ENCODE measurements around the gene SPINK6.

Gene SPINK6, protein sequence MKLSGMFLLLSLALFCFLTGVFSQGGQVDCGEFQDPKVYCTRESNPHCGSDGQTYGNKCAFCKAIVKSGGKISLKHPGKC

DNA sequence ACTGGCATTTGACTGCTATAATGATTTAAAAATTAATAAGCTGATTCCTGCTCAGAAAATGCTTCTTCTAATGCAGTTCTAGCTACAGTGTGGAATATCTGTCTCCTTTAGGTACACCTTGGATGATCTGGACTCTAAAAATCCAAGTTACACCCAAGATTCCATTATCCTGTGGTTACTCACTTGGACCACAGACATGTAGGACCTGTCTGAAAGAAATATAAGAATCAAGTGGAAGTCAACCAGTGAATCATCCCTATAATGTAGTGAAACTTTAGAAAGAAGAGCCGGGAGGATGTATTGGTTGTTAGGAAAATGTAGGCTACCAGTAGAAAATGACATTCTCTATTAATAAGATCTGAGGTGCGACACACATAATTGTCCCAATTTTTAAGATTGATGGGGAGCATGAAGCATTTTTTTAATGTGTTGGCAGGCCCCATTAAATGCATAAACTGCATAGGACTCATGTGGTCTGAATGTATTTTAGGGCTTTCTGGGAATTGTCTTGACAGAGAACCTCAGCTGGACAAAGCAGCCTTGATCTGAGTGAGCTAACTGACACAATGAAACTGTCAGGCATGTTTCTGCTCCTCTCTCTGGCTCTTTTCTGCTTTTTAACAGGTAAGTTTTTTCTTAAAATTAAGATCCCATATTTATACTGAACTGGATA is at the start of gene SPINK6:
Gene SPINK6, plus strand, starts transcription at position 512 of the 673 bp plus-strand sequence. Its CDS starts 55 bp downstream, at position 567.
- no peak for DNase-seq

DNA sequence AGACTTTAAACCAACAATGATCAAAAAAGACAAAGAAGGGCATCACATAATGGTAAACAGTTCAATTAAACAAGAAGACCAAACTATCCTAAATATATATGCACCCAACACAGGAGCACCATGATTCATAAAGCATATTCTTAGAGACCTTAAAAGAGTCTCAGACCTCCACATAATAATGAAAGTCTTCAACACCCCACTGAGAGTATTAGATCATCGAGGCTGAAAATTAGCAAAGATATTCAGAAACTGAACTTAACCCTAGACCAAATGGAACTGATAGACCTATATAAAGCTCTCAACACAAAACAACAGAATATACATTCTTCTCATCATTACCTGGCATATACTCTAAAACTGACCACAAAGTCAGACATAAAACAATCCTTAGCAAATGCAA is 46.2 kb upstream of the SPINK6 start:
- DNase-seq, result no peak

DNA sequence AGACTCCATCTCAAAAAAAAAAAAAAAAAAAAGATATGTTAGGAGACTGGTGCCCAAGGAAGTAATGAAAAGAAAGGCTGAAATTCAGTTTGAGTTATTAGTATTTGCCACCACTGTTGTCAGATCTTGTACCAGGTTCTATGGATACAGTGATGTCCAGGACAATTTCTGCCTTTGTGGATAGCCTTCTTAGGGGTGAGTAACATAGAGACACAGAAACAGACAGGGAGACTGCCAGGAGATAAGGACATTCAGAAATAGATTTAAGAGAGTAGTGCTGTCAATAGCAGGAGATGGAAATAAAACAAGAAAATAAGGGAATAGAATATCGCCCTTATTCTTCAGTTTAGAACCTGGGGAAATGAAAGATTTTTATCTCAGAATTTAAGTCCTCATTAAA is 40.8 kb upstream of the SPINK6 start:
- no peak for DNase-seq

DNA sequence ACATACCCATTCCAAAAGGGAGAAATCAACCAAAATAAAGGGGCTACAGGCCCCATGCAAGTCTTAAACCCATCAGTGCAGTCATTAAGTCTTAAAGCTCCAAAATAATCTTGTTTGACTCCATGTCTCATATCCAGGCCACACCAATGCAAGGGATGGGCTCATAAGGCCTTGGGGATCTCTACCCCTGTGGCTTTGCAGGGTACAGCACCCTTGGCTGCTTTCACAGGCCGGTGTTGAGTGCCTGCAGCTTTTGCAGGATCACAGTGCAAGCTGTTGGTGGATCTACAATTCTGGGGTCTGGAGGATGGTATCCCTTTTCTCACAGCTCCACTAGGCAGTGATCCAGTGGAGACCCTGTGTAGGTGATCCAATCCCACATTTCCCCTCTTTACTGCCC is 39.5 kb upstream of the SPINK6 start:
- DNase-seq, result no peak

DNA sequence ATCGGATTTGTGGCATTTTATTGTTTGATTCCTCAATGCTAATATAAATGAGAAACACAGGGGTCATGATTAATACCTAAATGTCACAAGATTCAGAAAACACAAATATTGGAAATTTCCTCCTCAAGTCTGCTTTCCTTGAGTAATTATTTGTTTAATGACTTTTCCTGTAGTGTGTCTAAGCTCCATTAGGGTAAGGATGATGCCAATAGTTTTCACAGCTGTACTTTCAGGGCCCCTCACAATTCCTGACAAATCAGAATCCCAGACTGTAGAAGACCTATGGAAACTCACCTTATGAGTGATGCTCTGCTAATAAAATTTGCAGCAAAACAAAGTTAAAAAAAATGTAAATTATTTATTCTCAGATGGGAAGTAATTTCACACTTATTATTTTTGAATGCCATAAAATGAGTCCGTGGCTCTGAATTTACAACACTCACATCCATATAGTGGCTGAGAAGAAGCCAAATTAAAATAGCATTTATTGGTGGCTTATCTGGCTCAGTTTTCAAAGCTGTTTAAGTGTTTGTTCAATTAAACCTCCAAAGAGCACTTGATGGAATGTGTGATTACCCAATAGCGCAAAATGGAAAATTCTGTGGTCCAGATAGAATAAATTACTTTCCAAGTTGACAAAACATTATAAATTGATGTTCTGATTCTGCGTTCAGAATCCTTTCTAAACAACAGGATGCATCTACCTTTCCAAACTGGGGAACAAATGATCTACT is 36.1 kb upstream of the SPINK6 start:
- DNase-seq, result no peak

DNA sequence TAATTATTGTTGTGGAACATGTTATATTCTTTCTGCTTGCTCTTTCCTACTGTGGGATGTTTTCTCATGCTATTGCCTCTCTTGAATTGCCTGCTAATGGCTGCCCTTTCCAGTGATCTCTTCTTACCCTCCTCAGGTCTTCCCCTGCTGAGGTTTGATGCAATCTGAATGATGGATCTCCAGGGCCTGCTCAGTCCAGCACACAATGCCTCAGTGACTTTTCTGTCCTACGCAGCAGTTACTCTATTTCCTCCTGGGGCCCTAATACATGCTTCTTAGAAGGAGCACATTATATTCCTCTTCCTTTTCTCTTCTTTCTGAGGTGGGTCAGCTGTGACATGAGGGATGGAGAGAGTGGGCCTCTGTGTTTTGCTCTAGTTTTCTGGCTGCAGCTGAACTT is 34.6 kb upstream of the SPINK6 start, which contains the start of gene SPINK14:
Gene SPINK14, plus strand, starts transcription at position 301 of the 400 bp plus-strand sequence. CDS start 1,187 bp downstream, outside the sequence.
- no peak for DNase-seq

DNA sequence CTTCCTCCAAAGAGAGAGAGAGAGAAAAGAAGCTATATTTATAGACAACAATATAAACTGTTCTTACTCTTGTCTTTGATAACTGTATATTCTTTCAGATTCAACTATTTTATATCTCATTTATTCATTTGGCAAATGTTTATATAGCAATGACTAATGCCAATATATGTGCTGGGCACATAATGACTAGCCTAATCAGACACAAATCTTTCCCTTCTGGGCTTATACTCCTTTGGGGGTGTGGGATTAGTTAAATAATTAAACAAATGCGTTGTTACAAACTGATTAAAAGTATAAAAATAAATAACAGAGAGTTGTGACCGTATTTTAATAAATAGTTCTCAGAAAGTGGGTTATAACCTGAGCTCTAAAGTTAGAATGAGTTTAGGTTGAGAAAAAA is 30.5 kb upstream of the SPINK6 start:
- no peak for DNase-seq

DNA sequence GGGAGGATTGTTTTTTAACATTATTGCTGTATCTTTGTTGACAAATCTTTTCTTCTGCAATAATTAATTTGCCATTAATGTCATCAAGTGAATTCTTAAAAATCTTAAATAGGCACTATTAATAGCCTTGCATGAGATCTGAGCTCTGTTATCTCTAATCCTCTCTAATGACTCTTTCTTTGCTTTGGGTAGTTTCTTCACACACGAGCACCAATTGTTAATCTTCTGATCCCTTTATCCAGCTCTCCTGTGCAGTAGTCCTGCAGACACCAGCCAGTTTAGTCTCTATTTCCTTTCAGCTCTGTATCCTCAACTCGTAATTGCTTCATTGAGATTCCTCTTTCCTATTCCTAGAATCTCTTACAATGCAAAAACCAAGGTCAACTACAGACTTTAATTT is 26.4 kb upstream of the SPINK6 start:
- no peak for DNase-seq

DNA sequence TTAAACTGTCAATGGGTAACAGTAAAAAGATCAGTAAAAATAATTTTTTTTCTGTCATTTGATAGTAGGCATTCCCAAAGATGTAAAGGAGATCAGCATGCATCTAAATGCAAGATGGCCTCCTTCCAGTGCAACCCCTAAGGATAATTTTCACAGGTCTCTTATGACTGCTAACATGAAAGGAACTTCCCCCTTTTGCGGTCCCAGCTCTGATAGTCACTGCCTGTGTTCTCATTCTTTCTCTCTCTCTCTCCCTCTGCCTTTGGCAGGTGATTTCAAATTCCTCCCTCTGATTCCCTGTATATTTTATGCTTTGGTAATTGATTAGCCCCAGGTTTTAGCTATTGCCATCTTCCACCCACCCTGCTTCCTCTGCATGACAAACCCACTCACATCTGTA is 25.6 kb upstream of the SPINK6 start:
- no peak for DNase-seq

DNA sequence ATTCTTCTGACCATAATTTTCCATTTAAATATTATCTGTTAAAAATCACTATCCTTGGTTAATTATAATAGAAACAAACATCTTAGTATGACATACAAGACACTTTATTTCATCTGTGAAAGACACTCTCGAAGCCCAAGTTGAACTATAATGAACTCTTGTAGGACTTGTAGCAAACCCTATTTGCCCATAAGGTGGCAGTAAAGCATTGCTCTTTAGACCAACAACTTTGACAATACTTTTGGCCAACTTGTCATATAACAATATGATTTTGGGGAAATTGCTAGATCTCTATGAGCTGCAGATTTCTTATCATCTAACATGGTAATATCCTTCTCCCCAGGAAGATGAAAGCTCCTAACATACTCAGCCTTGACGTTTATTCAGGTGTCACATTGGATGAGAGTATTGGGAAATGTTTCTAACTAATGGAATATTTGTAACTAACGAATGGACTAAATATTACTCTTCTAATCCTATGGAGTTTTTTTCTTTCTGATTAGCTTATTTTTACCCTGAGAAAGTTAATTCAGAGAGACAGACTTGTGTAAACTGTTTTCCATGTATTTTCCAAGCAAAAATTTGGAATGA is 23.5 kb upstream of the SPINK6 start:
- no peak for DNase-seq

DNA sequence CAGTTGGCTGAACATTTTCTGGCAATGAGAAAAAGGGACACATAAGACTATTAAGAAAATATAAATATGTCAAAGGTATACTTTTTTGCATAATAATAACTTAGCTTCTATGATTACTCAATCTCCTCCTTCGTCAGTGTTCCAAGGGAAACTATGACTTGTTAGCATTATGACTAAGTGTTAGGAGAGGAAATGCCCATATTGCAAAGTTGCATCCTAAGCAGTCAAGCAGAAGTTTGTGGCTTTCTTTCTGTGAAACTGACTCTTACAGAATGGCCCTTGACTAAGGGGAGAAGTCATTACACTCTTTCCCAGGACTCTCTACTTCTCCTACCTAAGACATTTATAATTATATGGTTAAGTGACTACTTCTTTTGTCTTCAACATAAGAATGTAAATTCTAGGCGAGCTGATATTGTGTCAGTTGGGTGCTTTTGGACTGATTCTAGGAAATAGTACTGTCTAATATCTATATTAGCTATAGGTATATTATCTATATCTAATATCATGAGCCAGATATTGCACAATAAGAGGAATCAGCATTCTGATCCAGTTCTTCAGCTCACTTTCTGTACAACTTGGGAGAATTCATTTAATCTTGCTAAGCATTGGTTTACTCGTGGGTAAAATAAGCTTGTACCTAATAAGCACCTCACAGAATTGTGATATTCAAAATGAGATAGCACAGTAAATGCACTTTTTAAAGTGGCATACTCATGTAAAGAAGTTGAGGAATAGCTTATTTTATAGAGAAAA is 16.4 kb upstream of the SPINK6 start:
- DNase-seq, result no peak

DNA sequence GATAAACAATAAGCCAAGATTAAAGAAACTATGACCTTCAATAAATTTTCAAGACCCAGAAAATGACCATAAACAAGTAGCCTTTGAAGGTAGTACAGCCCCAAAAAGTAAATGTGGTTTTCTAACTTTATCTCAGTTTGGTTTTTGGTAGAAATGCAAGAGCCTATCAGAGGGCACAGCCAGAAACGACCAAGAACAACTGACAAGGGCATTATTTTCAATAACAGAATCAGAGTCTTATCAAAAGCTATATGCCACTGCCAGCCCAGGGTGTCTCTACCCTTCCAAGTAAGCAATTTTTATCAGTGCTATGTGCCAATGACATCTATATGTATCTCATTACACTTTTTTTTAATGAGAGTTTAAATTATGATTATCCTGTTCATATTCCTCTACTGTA is 11.8 kb upstream of the SPINK6 start:
- no peak for DNase-seq

DNA sequence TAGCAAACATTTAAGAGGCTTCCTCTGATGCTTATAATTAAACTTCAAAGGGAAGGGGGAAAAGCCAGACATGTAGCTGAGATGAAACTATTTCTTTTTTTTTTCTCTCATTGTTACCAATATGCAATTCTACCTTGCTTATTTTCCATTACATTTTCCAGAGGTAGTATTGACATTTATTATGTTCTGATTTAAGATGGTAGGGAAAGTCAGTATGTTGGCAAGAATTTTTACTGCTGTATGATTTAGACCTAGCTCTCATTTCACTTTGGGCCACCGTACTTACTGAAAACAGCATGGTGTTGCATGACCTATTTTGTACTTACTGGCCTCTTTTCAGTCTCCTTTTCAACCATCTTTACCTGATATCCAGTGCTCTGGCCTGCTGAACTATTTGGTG is 9.6 kb upstream of the SPINK6 start:
- no peak for DNase-seq

DNA sequence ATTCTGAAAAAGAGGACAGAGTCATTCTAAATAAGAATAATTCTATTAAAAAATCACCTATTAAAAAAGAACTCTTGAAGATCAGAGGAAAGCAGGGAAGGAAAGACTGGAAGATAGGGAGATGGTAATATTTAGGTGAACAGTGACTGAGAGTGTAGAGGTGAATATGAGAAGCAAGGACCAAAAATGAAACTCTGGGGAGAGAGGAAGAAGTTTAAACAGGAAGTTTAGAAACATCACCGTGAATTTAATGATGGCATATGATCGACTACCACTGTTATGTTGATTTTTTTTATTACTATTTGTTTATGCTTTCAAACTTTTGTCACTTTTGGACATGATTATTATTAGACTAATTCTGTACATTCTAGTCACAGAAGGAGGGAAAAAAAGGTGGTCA is 1.7 kb upstream of the SPINK6 start:
- DNase-seq, result no peak

DNA sequence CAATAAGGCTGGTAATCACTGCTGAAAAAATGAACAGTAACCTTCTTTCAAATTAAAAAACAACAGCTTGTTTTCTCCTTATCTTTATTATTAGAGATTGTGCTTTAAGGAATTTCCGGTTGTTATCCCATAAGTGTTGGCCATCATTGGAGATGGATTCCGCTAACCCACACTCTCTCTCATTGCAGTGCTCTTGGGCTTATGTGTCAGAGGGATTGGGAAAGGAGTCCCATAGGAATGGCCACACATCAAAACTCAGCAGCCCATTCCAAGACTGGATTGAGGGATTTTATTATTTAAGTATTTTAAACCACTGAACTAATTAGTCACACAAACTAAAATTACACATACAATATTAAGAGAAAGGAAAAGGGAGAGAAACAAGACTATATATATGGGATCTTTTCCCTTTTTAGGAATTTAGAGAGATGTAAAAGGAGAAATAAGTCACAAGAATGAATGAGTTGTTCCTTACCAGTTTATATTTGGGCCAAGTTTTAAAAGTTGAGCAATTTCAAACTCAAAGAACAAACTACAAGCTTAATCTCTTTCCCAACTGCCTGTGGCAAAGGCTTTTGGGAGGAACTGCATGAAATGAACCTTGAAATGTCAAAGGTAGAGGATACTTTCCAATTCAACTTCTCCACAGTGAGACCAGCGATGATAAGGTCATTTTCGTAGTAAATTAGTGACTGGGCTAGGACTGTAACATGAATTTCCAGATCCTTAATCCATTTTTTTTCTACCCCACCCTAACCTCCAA is 2.4 kb downstream of the SPINK6 start:
- DNase-seq, result no peak

DNA sequence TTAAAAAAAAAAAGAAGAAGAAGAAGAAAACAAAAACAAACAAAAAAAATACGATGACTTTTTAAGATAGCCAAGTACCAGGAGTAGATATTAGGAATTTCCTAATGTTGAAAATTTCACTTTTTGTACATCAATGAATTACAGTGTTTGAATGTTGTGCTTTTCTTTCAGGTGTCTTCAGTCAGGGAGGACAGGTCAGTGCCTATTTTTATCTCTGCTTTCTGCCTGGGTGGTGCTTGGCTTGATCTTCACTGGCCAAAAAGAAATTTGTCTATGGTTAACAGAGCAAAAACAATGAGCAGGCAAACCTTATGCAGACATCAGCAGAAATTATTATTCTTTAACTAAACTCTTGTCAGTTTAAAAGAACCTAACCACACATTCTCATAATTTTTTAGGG is 3.0 kb downstream of the SPINK6 start:
- no peak for DNase-seq

DNA sequence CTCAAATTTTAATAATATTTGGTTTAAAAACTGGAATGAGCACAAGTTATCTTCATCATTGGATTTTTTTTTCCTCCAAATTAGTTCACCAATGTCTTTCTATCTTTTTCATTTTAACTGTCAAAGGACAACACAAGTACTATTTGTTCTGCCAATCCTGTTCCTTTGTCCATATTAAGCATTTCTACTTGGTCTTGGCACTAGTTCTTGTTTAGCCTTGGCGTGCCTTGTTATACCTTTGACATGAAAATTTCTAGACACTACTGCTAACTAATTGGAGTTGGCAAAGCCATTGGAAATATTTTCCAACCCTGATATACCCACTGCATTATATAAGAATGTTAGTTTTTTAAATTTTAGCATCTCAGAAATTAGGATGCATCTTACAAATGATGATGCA is 3.8 kb downstream of the SPINK6 start:
- DNase-seq, result no peak

DNA sequence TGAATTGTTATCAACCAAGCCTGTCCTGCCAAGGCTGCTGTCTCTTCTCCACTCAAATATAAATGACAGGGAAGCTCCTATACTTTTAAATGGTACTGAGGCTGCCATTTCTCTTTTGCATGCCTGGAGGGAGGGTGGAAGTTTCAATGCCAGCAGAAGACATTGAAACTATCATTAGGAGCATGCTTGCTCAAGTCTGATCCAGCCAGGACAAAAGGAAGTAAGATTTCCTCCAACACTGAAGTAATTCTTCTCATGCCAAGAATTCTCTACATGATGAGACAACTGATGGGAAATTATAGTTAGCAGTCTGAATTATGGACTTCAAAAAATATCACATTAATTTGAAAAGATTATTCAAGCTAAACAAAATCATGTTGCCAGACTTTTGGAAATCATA is 5.4 kb downstream of the SPINK6 start:
- no peak for DNase-seq

DNA sequence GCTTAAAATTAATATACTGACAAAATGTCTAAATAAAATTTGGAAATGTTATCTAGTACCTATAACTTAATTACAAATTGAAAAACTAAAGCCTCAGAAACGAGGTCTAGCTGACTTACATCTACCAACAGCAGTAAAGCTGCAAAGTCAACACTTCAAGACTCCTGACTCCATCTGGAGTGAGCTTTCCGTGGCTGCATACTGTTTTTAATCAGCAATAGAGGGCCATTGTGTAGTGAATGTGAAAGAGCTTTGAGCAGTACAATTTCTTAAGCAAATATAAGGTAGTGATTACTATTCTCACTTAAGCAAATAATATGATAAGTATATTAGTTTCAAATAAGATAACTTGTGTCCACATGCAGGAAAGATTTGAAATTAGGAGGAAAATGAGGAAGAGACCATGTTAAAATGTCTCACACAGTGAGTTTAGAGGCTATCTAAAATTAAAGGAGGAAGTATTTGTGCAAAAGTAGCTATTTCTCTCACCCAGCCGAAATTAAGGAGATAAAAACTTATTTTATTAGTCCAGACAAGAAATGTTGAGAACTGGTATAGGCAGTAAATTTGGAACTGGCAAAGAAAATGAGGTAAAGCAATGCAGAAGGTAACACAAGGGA is 6.4 kb downstream of the SPINK6 start:
- DNase-seq, result no peak

DNA sequence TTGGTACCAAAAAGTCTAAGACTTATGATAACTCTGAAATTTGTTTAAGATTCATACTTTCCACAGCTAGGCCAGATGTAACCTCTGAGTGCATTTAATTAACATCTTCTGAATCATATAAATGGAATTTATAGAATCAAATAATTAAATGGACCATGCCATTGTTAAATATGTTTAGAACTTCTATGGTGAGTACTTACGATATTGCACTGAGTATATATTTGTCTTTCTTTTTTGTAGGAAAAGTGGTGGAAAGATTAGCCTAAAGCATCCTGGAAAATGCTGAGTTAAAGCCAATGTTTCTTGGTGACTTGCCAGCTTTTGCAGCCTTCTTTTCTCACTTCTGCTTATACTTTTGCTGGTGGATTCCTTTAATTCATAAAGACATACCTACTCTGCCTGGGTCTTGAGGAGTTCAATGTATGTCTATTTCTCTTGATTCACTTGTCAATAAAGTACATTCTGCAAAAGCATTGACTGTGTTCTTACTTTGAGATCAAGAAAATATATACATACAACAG is 11.9 kb downstream of the SPINK6 start:
- DNase-seq, result no peak

DNA sequence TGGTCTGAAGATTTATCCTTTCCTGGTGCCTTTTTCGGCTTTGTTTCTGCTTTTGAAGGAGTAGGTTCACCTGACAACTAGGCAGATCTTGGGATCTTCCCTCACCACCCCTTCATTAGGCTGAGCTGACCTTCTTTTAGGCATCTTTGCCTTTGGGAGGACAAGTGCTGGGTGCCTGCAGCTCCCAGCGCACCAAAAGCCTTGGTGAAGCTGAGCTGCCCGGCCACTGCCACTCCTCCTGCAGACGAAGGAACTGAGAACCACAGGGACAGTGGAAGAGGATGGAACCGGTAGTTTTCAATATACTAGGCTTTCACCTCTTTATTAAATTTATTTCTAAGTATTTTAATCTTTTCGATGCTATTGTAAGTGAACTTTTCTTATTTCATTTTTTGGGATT is 18.7 kb downstream of the SPINK6 start:
- DNase-seq, result no peak

Data from activated naive CD4-positive, alpha-beta T cell (primary cell).